Fibroblast of pulmonary artery (primary cell): ENCODE data around the gene GPR17.
A peak's percentile ranks its signal among the peaks of the same experiment; 100 is the strongest.

ENCODE experiments used
- DNase-seq: peaks from one replicate; pipeline ENCODE4 v3.0.0-alpha.2; 2010; ENCODE audit warnings: low read depth
- H3K4me3 ChIP-seq: replicated peaks from 2 replicates; pipeline ENCODE4 v1.5.1; 2011; ENCODE audit warnings: low read depth, mild to moderate bottlenecking, control low read depth, low read length, moderate library complexity
- TF ChIP-seq, protein P1 (sequence below): IDR thresholded peaks from 2 replicates; pipeline ENCODE4 v1.5.1; 2011; ENCODE audit warnings: mild to moderate bottlenecking, control low read depth, low read length, inconsistent platforms; ENCODE audit errors: missing control alignments

GPR17 gene

DNA sequence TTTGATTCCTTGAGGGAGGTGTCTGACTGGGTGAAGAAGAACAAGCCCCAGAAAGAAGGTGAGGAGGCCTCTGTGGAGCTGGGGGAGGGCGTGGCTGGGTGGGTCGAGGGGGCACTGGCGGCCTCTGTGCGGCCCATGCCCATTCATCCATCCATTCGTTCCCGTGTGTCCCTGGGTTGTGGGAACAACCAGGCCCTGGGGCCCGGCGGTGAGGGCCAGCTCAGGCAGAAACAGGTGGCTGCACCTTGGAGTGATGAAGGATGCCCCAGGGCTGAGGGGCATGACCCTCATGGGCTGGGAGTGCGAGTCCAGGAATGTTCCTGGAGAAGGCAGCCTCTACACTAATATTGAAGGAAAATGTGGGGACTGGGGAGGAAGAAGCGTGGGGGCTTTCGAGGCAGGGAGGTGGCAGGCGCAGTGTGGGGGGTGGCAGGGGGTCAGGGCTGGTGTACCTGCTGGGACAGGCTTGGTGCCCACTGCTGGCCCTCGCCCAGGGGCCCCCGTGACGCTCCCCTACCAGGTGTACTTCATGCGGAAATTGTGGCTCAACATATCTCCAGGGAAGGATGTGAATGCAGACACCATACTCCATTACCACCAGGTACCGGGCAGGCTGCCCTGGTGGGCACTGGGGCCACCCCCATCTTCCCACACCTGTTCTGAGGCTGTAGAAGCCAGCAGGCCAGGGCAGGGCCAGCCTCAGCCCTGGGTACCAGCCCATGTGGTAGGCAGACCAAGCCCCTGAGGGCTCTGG is 11.2 kb upstream of the GPR17 start:
- DNase-seq, result no peak
- TF ChIP-seq, protein P1, sequence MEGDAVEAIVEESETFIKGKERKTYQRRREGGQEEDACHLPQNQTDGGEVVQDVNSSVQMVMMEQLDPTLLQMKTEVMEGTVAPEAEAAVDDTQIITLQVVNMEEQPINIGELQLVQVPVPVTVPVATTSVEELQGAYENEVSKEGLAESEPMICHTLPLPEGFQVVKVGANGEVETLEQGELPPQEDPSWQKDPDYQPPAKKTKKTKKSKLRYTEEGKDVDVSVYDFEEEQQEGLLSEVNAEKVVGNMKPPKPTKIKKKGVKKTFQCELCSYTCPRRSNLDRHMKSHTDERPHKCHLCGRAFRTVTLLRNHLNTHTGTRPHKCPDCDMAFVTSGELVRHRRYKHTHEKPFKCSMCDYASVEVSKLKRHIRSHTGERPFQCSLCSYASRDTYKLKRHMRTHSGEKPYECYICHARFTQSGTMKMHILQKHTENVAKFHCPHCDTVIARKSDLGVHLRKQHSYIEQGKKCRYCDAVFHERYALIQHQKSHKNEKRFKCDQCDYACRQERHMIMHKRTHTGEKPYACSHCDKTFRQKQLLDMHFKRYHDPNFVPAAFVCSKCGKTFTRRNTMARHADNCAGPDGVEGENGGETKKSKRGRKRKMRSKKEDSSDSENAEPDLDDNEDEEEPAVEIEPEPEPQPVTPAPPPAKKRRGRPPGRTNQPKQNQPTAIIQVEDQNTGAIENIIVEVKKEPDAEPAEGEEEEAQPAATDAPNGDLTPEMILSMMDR, result no peak
- H3K4me3 ChIP-seq, result no peak overlapping the region

DNA sequence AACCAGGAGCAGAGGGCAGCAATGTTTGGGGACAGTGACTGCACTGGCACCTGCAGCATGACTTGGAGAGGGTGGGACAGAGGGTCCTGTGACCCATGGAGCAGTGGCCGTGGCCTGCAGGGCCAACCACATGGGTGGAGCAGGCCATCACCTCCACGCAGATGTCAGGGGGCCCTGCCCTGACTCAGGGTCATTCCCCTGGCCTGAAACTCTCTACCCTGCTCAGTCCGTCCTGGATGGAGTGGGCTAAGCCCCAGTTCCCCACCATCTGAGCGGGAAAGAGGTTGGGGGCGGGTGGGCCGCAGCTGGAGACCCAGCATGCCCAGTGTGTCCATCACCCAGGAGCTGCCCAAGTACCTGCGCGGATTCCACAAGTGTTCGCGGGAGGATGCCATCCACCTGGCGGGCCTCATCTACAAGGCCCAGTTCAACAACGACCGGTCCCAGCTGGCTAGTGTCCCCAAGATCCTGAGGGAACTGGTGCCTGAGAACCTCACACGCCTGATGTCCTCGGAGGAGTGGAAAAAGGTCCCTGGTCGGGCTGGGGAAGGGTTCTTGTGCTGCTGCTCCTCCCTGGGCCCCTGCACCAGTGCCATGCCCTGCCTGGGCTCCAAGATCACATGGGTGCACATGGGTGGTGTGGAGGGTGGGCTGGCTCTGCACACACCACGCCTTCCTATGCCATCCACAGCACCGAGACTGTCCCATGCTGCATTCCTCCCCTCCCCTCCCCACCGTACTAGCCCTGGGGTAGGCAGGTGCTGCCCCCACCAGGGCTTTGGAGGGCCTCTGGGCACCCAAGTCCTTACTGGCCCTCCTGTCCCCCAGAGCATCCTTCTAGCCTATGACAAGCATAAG is 10.3 kb upstream of the GPR17 start:
- DNase-seq, result no peak
- TF ChIP-seq, protein P1, result no peak
- H3K4me3 ChIP-seq, result no peak overlapping the region

DNA sequence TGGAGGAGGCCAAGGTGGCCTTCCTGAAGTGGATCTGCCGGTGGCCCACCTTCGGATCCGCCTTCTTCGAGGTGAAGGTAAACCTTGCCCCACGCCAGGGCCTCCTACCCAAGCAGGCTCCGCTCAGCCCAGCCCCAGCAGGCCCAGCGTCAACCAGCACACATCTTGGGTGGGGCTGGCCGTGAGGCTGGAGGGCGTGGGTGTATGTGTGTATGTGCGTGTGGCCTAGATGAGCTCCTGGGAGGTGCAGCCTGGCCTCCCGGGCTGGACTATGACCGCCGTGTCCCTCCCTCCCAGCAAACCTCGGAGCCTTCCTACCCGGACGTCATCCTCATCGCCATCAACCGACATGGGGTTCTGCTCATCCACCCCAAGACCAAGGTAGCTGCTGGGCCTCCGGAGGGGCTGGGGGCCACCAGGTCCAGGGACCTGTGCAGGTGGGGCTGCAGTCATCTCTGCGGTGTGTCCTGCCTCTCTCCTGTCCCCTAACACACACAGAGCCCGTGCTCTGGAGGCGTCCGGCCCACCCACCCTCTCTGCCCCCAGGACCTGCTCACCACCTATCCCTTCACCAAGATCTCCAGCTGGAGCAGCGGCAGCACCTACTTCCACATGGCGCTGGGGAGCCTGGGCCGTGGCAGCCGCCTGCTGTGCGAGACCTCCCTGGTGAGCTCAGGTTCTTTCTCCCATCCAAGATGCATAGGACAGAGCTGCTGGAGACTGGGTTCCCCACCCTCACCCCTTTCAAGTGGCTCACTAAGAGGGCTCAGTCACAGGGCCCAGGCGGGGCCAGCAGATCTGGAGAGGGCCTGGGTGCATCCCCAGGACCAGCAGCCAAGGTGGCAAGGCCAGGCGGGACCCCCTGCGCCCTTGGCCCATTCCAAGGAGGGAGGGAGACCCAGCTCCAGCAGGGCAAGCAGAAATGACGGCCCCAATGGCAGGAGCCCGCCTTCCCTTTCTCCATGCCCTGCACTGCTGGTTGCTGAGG is 9.4 kb upstream of the GPR17 start:
- DNase-seq, result no peak
- TF ChIP-seq, protein P1, result no peak
- H3K4me3 ChIP-seq, result no peak overlapping the region

DNA sequence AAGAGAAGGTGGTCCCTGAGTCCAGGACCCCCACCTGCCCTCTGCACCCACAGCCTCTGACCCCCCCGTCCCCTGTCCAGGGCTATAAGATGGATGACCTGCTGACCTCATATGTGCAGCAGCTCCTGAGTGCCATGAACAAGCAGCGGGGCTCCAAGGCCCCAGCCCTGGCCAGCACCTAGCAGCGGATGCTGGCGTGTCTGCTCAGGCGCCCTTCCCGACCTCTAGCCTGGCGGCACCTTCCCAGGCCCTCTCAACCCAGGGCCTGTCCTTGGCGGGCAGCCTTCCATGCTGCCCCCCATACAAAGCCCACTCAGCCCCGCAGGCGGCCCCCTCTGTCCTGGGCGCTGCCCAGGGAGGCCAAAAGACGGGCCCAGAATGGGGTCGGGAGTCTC is 8.7 kb upstream of the GPR17 start:
- DNase-seq, result no peak
- TF ChIP-seq, protein P1, result no peak
- no peak overlapping the region for H3K4me3 ChIP-seq

DNA sequence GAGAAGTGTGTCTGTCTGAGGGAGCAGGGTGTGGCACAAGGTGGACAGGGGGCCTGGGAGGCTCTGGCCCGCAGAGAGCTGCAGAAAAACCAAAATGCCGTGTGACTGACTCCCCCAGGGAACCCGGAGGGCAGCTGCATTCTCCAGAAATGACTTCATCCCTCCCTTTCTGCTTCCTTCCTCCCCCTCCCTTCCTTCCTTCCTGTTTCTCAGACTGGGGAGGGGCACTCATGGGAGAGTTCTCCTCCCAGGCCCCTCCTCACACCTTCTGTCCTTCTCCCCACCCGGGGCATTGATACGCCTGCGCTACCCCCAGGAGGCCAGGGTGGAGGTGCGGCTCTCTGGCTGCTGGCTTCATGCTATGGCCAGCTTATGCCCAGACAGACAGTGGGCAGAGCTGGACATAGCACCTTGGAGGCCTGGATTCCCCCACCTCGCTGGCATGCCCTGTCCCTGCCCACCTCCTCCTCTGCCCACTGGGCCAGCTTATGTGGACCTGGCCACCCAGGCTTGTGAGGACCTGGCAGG is 8.2 kb upstream of the GPR17 start:
- peak; percentile 74 for DNase-seq
- H3K4me3 ChIP-seq, result no peak overlapping the region
- TF ChIP-seq, protein P1, result no peak

DNA sequence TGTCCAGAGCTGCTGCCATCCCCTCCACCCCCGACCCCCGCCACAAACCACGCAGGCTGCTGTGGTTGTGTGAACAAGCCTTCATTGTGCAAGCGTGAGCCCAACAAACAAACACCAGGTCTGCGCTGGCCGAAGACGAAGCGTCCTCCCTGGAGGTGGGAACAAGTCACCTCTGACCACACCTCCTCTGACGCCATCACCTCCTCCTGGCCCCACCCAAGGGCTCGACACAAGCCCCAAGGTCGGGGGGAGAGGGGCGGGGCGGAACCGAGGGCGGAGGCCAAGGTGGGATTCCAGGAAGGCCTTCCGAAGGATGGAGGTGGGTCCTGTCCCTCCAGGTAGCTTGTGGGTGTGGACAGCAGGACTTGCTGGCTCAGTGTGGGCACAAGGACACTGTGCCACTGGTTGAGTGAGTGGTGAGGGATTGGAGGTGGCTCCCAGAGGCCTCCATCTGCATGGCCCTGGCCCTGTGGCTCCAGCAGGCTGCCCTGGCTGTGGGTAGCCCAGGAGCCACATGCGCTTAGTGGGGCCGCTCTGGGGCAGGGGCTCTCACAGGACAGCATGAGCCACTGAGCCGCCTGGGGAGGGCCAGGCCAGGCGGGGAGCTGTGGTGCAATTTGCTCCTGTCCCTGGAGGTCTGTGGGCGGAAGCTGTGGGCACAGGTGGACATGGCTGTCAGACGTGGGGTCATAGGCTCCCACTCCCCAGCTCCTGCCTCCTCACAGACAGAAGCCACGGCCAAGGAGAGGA is 7.4 kb upstream of the GPR17 start:
- DNase-seq, result no peak
- TF ChIP-seq, protein P1, result no peak
- no peak overlapping the region for H3K4me3 ChIP-seq
